GM23248 (cell line): ENCODE measurements around the gene TNIK. TPM values are rescaled to one million over a fixed set of nuclear protein-coding genes. Genes with fewer than 3 reads are reported as not detected.

ENCODE experiments used
- DNase-seq: peaks from one replicate; pipeline ENCODE4 v3.0.0-alpha.2; 2015
- H2AFZ ChIP-seq: fragments of 200-600 bp; sonication (generic); 2 replicates; pipeline ENCODE4 v1.6.1; 2016; ENCODE audit warnings: antibody characterized with exemption
- H3F3A ChIP-seq: fragments of 200-600 bp; sonication (generic); 2 replicates; pipeline ENCODE4 v1.6.1; 2016; ENCODE audit warnings: mild to moderate bottlenecking, antibody characterized with exemption, mixed run types; ENCODE audit not compliant: insufficient read depth
- H3K27ac ChIP-seq: fragments of 200-600 bp; sonication (generic); 2 replicates; pipeline ENCODE4 v1.5.1; 2016; ENCODE audit warnings: mild to moderate bottlenecking
- H3K27me3 ChIP-seq: fragments of 200-600 bp; sonication (generic); replicated peaks from 2 replicates; pipeline ENCODE4 v1.6.1; 2016; ENCODE audit warnings: mild to moderate bottlenecking; ENCODE audit not compliant: insufficient read depth
- H3K36me3 ChIP-seq: fragments of 200-600 bp; sonication (generic); 2 replicates; pipeline ENCODE4 v1.6.1; 2016; ENCODE audit warnings: low read depth, mild to moderate bottlenecking
- H3K4me1 ChIP-seq: fragments of 200-600 bp; sonication (generic); 2 replicates; pipeline ENCODE4 v1.6.1; 2016; ENCODE audit warnings: mild to moderate bottlenecking; ENCODE audit not compliant: insufficient read depth
- H3K4me2 ChIP-seq: fragments of 200-600 bp; sonication (generic); one replicate; pipeline ENCODE4 v1.6.1; 2016; ENCODE audit warnings: mild to moderate bottlenecking; ENCODE audit not compliant: unreplicated experiment
- H3K4me3 ChIP-seq: fragments of 200-600 bp; sonication (generic); 2 replicates; pipeline ENCODE4 v1.5.1; 2016; ENCODE audit warnings: mild to moderate bottlenecking
- H3K79me2 ChIP-seq: fragments of 200-600 bp; sonication (generic); 2 replicates; pipeline ENCODE4 v1.6.1; 2016; ENCODE audit warnings: mild to moderate bottlenecking; ENCODE audit not compliant: insufficient read depth
- H3K9ac ChIP-seq: fragments of 200-600 bp; sonication (generic); 2 replicates; pipeline ENCODE4 v1.6.1; 2016; ENCODE audit warnings: mild to moderate bottlenecking
- H3K9me2 ChIP-seq: fragments of 200-600 bp; sonication (generic); 2 replicates; pipeline ENCODE4 v1.6.1; 2016; ENCODE audit warnings: mixed run types, mild to moderate bottlenecking, moderate library complexity; ENCODE audit not compliant: insufficient read depth
- H3K9me3 ChIP-seq: fragments of 200-600 bp; sonication (generic); one replicate; pipeline ENCODE4 v1.6.1; 2017; ENCODE audit warnings: low read depth
- H4K20me1 ChIP-seq: fragments of 200-600 bp; sonication (generic); 2 replicates; pipeline ENCODE4 v1.6.0; 2016; ENCODE audit not compliant: insufficient read depth
- EZH2 ChIP-seq: fragments of 200-600 bp; sonication (generic); IDR thresholded peaks from 2 replicates; pipeline ENCODE4 v1.6.1; 2018; ENCODE audit warnings: antibody characterized with exemption, mild to moderate bottlenecking; ENCODE audit not compliant: insufficient read depth, poor library complexity, severe bottlenecking
- EZH2phosphoT487 ChIP-seq: fragments of 200-600 bp; sonication (generic); IDR thresholded peaks from 2 replicates; pipeline ENCODE4 v1.6.1; 2018; ENCODE audit warnings: antibody characterized with exemption, moderate library complexity, mild to moderate bottlenecking, low read depth; ENCODE audit not compliant: insufficient read depth
- WGBS, 2 experiments: methylation state at CpG; one replicate each; pipeline ENCODE4 v1.1.6; 2015 to 2017; ENCODE audit warnings: low lambda C conversion rate in 2 of 2, low coverage in 1 of 2; ENCODE audit errors: missing lambda C conversion rate in 2 of 2; 5-methylcytosine and 5-hydroxymethylcytosine counted together
- in situ Hi-C: fragments of 300-500 bp; cut with MboI; formaldehyde crosslinking; loops from 2 replicates; pipeline ENCODE4 v1.15.0; 2020
- polyA plus RNA-seq: library from polyadenylated mRNA; unstranded; fragments of >200 nt; fragmentation: Nextera tagmentation; extraction: Ambion mirVana; gene quantifications from 2 replicates; pipeline ENCODE4 v1.2.1, GENCODE V29; 2016
- total RNA-seq: library from RNA; depleted of rRNA; stranded (reverse); fragments of >200 nt; shearing (Covaris generic); gene quantifications from 2 replicates; pipeline ENCODE4 v1.2.3, GENCODE V29; 2014

The TNIK gene
- total and polyA plus RNA-seq, 2 experiments from 2014 or later = 0.80 to 2.3 TPM

DNA sequence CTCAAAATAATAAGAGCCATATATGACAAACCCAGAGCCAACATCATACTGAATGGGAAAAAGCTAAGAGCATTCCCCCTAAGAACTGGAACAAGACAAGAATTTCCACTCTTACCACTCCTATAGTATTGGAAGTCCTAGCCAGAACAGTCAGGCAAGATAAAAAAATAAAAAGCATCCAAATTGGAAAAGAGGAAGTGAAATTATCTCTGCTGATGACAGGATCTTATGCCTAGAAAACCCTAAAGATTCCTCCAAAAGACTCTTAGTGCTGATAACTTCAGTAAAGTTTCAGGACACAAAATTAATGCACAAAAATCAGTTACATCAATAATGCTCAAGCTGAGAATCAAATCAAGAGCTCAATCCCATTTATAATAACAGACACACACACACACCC is 387.8 kb downstream of the TNIK start:
- in situ Hi-C loops = loop anchor here (25.0 kb wide), 1 partner anchor 490 kb away; no protein-coding TSS in a partner anchor
- H3K4me1 ChIP-seq = no peaks in the 10 kb centered on the region
- H3K79me2 ChIP-seq = no peaks in the 10 kb centered on the region
- H2AFZ ChIP-seq = no peak overlapping the region
- no peak overlapping the region for H3K4me2 ChIP-seq
- H3K27me3 ChIP-seq = no peaks in the 10 kb centered on the region
- no peak for DNase-seq
- H3F3A ChIP-seq = no peaks in the 10 kb centered on the region
- H3K36me3 ChIP-seq = no peaks in the 10 kb centered on the region
- no peaks in the 10 kb centered on the region for H3K9me3 ChIP-seq
- H3K27ac ChIP-seq = no peak overlapping the region
- H3K9me2 ChIP-seq = no peaks in the 10 kb centered on the region
- H3K4me3 ChIP-seq = no peak overlapping the region
- TF ChIP-seq EZH2phosphoT487 = no peak
- no peak for TF ChIP-seq EZH2
- no peak overlapping the region for H3K9ac ChIP-seq
- no peaks in the 10 kb centered on the region for H4K20me1 ChIP-seq

- H3F3A ChIP-seq = no peaks in the 10 kb centered on the region
- no peaks in the 10 kb centered on the region for H3K4me1 ChIP-seq
- in situ Hi-C loops = loop anchor here (25.0 kb wide), 1 partner anchor 494 kb away; no protein-coding TSS in a partner anchor
- H3K9me3 ChIP-seq = no peaks in the 10 kb centered on the region
- H3K4me2 ChIP-seq = no peak overlapping the region
- H4K20me1 ChIP-seq = no peaks in the 10 kb centered on the region
- DNase-seq = no peak
- no peaks in the 10 kb centered on the region for H3K79me2 ChIP-seq
- no peak overlapping the region for H3K27ac ChIP-seq
- H3K36me3 ChIP-seq = no peaks in the 10 kb centered on the region
- no peaks in the 10 kb centered on the region for H3K9me2 ChIP-seq
- no peak overlapping the region for H3K4me3 ChIP-seq
- H3K9ac ChIP-seq = no peak overlapping the region
- H3K27me3 ChIP-seq = no peaks in the 10 kb centered on the region
- TF ChIP-seq EZH2phosphoT487 (no peak), EZH2 (no peak)
- 91 to 94% methylated on average over 3 of the region's 3 CpGs for WGBS, 2 experiments
- no peak overlapping the region for H2AFZ ChIP-seq
Measured at GRCh38 chr3:171068658-171069057, 391.5 kb downstream of the TNIK start.

DNA sequence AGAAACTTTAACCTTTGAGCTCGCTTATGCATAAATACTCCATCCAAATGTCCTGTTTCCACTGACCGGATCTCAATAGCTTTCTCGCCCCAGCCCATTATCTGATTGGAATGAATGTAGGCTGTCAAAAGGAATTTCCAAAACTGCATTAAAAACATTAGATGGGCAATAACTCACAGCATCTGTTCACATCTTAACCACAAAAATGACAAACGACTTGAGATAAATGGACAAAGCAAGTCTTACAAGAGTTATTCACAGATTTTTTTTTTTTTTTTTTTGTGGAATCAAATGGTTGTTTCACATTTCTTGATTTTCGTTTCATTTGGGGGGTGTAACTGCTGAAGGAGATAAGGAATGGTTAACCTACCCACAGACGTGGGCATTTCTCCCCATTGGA is 394.0 kb downstream of the TNIK start:
- no peak for TF ChIP-seq EZH2
- TF ChIP-seq EZH2phosphoT487 = no peak

GRCh38 chr3:171065732-171066131 is 394.5 kb downstream of the TNIK start:
- Histone ChIP-seq H3K4me3 (no peak overlapping the region), H3K27ac (no peak overlapping the region), H3K4me2 (no peak overlapping the region), H3F3A (no peaks in the 10 kb centered on the region), H3K9ac (no peak overlapping the region), H3K79me2 (no peaks in the 10 kb centered on the region), H3K27me3 (no peaks in the 10 kb centered on the region), H3K4me1 (no peaks in the 10 kb centered on the region), H3K9me2 (no peaks in the 10 kb centered on the region), H2AFZ (no peak overlapping the region), H4K20me1 (no peaks in the 10 kb centered on the region), H3K9me3 (no peaks in the 10 kb centered on the region), H3K36me3 (no peaks in the 10 kb centered on the region)
- no peak for DNase-seq
- in situ Hi-C loops = loop anchor here (25.0 kb wide), 1 partner anchor 497 kb away; no protein-coding TSS in a partner anchor
- TF ChIP-seq EZH2 = no peak
- TF ChIP-seq EZH2phosphoT487 = no peak
- 100% methylated on average over 1 of the region's 1 CpG for WGBS, 2 experiments

More for the DNA sequence above, 394.0 kb downstream of the TNIK start:
- H3K27ac ChIP-seq = no peak overlapping the region
- no peaks in the 10 kb centered on the region for H3K79me2 ChIP-seq
- no peaks in the 10 kb centered on the region for H3K27me3 ChIP-seq
- H3K4me2 ChIP-seq = no peak overlapping the region
- no peaks in the 10 kb centered on the region for H4K20me1 ChIP-seq
- 83 to 87% methylated on average over 6 of the region's 6 CpGs for WGBS, 2 experiments
- H3K9me2 ChIP-seq = no peaks in the 10 kb centered on the region
- no peak for DNase-seq
- in situ Hi-C loops = loop anchor here (25.0 kb wide), 1 partner anchor 496 kb away; no protein-coding TSS in a partner anchor
- no peaks in the 10 kb centered on the region for H3K36me3 ChIP-seq
- H3F3A ChIP-seq = no peaks in the 10 kb centered on the region
- no peaks in the 10 kb centered on the region for H3K9me3 ChIP-seq
- no peak overlapping the region for H3K4me3 ChIP-seq
- H3K9ac ChIP-seq = no peak overlapping the region
- no peaks in the 10 kb centered on the region for H3K4me1 ChIP-seq
- H2AFZ ChIP-seq = no peak overlapping the region

- Histone ChIP-seq H4K20me1 (no peaks in the 10 kb centered on the region), H3K9me3 (no peaks in the 10 kb centered on the region), H3K4me2 (no peak overlapping the region), H2AFZ (no peak overlapping the region), H3K27ac (no peak overlapping the region), H3K4me1 (no peaks in the 10 kb centered on the region), H3K27me3 (no peaks in the 10 kb centered on the region), H3K9ac (no peak overlapping the region), H3K79me2 (no peaks in the 10 kb centered on the region), H3K9me2 (no peaks in the 10 kb centered on the region), H3F3A (no peaks in the 10 kb centered on the region), H3K36me3 (no peaks in the 10 kb centered on the region), H3K4me3 (no peak overlapping the region)
- 57 to 65% methylated on average over 2 of the region's 2 CpGs for WGBS, 2 experiments
- DNase-seq = no peak
- TF ChIP-seq EZH2phosphoT487 = no peak
- in situ Hi-C loops = loop anchor here (25.0 kb wide), 1 partner anchor 498 kb away; no protein-coding TSS in a partner anchor
Measured at GRCh38 chr3:171064461-171064860, 395.7 kb downstream of the TNIK start.
